Immature natural killer cell (primary cell): ENCODE measurements around the gene TTLL9. TPM values are rescaled to one million over a fixed set of nuclear protein-coding genes. Genes with fewer than 3 reads are reported as not detected.

ENCODE experiments used
- DNase-seq, 3 donors: peaks; one replicate each; pipeline ENCODE4 v3.0.0; 2022; ENCODE audit warnings: mixed read lengths in 1 of 3
- H3K27ac Mint-ChIP-seq, 6 donors: one replicate each; pipeline ENCODE4 v1.8.0; 2020; ENCODE audit warnings: mixed read lengths in 6 of 6, mild to moderate bottlenecking in 5 of 6, inconsistent platforms in 4 of 6, moderate library complexity in 3 of 6
- H3K27me3 Mint-ChIP-seq, 3 donors: one replicate each; pipeline ENCODE4 v1.8.0; 2020 to 2021; ENCODE audit warnings: low read depth in 3 of 3, mild to moderate bottlenecking in 3 of 3, mixed read lengths in 3 of 3, moderate library complexity in 3 of 3, inconsistent platforms in 1 of 3
- H3K36me3 Mint-ChIP-seq, 3 donors: one replicate each; pipeline ENCODE4 v1.8.0; 2020; ENCODE audit warnings: mixed read lengths in 3 of 3, inconsistent platforms in 2 of 3, mild to moderate bottlenecking in 2 of 3
- H3K4me1 Mint-ChIP-seq, 2 donors: one replicate each; pipeline ENCODE4 v1.8.0; 2020; ENCODE audit warnings: inconsistent platforms in 2 of 2, mild to moderate bottlenecking in 2 of 2, mixed read lengths in 2 of 2, moderate library complexity in 1 of 2
- H3K4me3 Mint-ChIP-seq, 5 donors: one replicate each; pipeline ENCODE4 v1.8.0; 2020; ENCODE audit warnings: mild to moderate bottlenecking in 5 of 5, mixed read lengths in 5 of 5, inconsistent platforms in 3 of 5, moderate library complexity in 3 of 5
- H3K9me3 Mint-ChIP-seq, 6 donors: one replicate each; pipeline ENCODE4 v1.8.0; 2020; ENCODE audit warnings: mild to moderate bottlenecking in 6 of 6, mixed read lengths in 6 of 6, inconsistent platforms in 4 of 6, moderate library complexity in 3 of 6
- polyA plus RNA-seq, 3 donors: library from polyadenylated mRNA; unstranded; fragments of 300-500 nt; fragmentation: Illumina TruSeq; gene quantifications; one replicate each; pipeline ENCODE4 v1.2.3, GENCODE V29; 2021

Gene TTLL9
- polyA plus RNA-seq, 3 donors from 2014 or later: 0.37 TPM; not detected in 2

DNA sequence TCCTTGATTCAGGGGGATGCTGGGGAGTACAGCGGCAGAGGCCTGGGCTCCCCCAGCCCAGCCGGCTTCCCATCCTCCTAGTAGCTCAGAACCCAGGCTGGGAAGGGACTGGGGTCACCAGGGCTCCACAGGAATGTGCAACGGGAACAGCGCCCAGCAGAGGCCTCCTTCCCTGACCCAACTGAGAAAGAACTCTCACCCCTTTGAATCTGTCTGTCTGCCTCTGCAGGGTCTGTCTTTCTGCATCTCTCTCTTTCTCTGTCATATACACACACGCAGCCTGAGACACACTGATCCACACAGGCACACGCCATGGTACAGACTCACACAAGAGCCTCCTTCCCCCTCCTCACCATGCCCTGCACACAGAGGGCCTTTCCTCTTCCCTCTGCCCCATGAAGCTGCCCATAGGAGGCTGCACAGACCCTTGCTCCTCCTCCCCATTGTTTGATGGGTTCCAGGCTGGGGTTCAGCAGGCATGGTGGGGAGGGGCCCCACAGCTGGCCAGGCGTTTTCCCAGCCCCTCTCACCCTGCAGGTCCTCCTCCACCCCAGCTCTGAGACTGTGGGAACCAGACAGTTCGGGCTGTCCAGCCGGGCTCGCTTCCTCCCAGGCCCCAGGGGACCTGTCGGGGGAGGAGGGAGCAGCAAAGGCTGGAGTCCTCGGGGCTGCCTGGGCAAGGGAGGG lies 27.8 kb upstream of the TTLL9 start:
- Mint-ChIP-seq H3K4me1 (no peaks in the 10 kb centered on the region), H3K36me3 (no peaks in the 10 kb centered on the region), H3K27ac (no peak overlapping the region), H3K9me3 (no peaks in the 10 kb centered on the region), H3K4me3 (no peak overlapping the region), H3K27me3 (peaks cover 0 to 5% (median 3%) of the 10 kb centered on the region in 3 donors)
- no peak for DNase-seq

DNA sequence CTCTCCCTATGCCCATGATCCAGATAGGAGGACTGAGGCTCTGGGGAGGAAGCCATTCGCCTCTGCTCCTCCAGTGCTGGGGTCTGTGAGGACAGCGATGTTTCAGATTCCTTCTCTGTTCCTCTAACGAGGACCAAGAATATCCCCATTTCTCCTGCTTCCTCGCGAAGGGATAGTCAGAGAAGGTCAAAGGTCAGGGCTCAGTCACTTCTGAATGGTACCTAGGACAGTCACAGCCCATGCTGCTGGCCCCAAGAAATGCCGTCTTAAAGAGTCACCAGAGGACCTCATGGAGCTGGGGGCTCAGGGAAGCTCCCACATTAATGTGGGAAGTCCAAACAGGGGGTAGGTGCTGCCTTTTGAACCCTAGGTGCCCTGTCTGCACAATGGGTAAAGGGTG lies 27.1 kb upstream of the TTLL9 start:
- Mint-ChIP-seq H3K4me3 (no peak overlapping the region), H3K27ac (no peak overlapping the region), H3K36me3 (no peaks in the 10 kb centered on the region), H3K9me3 (no peaks in the 10 kb centered on the region), H3K27me3 (peaks cover 0 to 5% (median 3%) of the 10 kb centered on the region in 3 donors), H3K4me1 (no peaks in the 10 kb centered on the region)
- no peak for DNase-seq

DNA sequence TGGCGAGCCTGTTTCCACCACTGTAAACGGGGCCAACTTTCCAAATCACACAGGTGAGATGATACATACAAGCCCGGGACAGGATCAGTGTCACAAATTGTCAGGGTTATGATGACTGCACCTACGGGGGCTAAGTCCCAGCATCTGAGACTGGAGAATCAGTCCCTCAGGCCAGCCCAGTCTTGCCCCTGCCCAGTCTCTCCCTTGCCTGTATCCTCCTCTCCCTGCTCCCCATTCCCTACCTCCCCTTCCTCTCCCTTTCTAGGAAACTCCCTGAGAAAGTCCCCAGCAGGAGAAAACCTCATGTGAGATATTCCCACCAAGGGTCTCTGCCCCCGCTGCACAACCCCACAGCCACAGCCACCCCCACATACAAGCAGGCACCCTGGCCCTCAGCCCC lies 26.6 kb upstream of the TTLL9 start:
- H3K27me3 Mint-ChIP-seq: peaks cover 0 to 5% (median 3%) of the 10 kb centered on the region in 3 donors
- H3K4me3 Mint-ChIP-seq: no peak overlapping the region
- no peaks in the 10 kb centered on the region for H3K4me1 Mint-ChIP-seq
- DNase-seq: no peak
- H3K9me3 Mint-ChIP-seq: no peaks in the 10 kb centered on the region
- no peak overlapping the region for H3K27ac Mint-ChIP-seq
- no peaks in the 10 kb centered on the region for H3K36me3 Mint-ChIP-seq

DNA sequence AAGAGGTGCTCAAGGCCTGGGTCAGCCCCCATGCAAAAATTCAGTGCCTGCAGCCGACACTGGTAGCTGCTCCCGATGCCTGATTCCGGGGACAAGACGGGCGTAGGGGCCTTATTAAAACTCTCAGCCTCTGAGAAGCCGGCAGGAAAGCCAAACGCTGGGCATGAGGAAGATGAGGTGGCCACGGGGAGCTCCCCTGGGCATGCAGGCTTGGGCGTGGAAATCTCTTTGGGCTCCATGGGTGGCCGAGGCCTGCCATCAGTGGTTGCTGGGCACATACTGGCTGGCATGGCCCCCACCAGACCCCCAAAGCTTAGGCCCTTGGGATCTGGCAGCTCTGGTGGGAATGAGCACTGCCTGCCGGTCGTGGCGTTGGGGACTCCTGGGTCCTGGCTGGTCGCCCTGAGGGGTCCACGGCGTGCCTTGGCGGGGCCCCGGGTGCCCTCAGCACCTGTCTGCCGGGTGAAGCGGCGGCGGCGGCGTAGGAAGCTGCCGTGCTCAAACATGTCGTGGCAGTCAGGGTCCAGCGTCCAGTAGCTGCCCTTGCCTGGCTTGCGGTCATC lies 25.6 kb upstream of the TTLL9 start:
- no peak overlapping the region for H3K27ac Mint-ChIP-seq
- DNase-seq: no peak
- H3K4me3 Mint-ChIP-seq: no peak overlapping the region
- H3K36me3 Mint-ChIP-seq: no peaks in the 10 kb centered on the region
- H3K27me3 Mint-ChIP-seq: peaks cover 0 to 6% (median 3%) of the 10 kb centered on the region in 3 donors
- H3K9me3 Mint-ChIP-seq: no peaks in the 10 kb centered on the region
- no peaks in the 10 kb centered on the region for H3K4me1 Mint-ChIP-seq

DNA sequence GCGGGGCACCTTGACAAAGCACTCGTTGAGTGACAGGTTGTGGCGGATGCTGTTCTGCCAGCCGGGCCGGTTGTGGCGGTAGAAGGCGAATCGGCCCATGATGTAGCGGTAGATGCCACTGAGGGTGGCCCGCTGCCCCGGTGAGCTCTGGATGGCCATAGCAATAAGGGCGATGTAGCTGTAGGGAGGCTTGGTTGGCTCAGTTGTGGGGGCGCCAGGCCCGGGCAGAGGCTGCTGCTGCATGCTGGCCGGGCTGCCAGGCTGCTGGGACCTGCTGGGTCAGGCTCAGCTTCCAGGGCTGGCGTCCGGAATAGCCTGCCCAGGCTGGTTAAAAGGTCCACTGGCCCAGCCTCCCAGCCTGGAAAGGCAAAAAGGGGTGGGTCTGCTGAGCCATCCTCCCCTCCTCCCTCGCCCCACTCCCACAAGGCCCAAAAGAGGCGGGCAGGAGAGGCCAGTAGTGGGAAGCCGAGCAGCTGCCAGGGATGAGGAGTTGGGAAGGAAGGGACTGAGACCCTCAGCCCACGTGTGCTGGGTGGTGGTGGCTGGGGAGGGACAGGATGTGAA lies 25.1 kb upstream of the TTLL9 start, which contains the start of gene FOXS1:
FOXS1 (minus strand) TSS at position 305 of the 564 bp plus-strand sequence; CDS start at position 243, 62 bp downstream.
- peaks cover 0 to 6% (median 5%) of the 10 kb centered on the region in 3 donors for H3K27me3 Mint-ChIP-seq
- no peaks in the 10 kb centered on the region for H3K4me1 Mint-ChIP-seq
- H3K4me3 Mint-ChIP-seq: no peak within 1 kb of the TSS
- no peak within 1 kb of the TSS for H3K27ac Mint-ChIP-seq
- no peaks in the 10 kb centered on the region for H3K9me3 Mint-ChIP-seq
- no peaks in the 10 kb centered on the region for H3K36me3 Mint-ChIP-seq
- no peak for DNase-seq

DNA sequence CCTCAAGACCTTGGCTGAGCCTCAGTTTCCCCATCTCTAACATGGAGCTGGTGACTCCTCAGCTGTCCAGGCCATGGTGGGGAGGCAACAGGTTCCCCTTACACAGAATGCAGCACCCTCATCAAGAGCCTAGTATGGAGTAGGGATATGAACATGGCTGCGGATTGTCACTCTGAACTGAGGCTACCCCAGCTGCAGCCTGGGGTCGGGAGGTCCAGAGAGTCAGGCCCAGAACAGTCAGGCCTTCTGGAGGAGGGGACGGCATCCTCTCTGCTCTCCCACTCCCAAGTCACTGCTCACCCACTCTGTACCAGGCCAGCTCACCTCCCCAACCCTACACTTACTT lies 23.7 kb upstream of the TTLL9 start:
- no peak overlapping the region for H3K27ac Mint-ChIP-seq
- no peaks in the 10 kb centered on the region for H3K4me1 Mint-ChIP-seq
- no peak for DNase-seq
- no peaks in the 10 kb centered on the region for H3K9me3 Mint-ChIP-seq
- peaks cover 0 to 10% (median 6%) of the 10 kb centered on the region in 3 donors for H3K27me3 Mint-ChIP-seq
- H3K36me3 Mint-ChIP-seq: no peaks in the 10 kb centered on the region
- no peak overlapping the region for H3K4me3 Mint-ChIP-seq

- Mint-ChIP-seq H3K4me3 (no peak overlapping the region), H3K9me3 (no peaks in the 10 kb centered on the region), H3K36me3 (no peaks in the 10 kb centered on the region), H3K27ac (no peak overlapping the region), H3K27me3 (peaks cover 2 to 10% (median 6%) of the 10 kb centered on the region in 3 donors), H3K4me1 (no peaks in the 10 kb centered on the region)
- DNase-seq: no peak
Measured at GRCh38 chr20:31848088-31848999, 22.1 kb upstream of the TTLL9 start.

DNA sequence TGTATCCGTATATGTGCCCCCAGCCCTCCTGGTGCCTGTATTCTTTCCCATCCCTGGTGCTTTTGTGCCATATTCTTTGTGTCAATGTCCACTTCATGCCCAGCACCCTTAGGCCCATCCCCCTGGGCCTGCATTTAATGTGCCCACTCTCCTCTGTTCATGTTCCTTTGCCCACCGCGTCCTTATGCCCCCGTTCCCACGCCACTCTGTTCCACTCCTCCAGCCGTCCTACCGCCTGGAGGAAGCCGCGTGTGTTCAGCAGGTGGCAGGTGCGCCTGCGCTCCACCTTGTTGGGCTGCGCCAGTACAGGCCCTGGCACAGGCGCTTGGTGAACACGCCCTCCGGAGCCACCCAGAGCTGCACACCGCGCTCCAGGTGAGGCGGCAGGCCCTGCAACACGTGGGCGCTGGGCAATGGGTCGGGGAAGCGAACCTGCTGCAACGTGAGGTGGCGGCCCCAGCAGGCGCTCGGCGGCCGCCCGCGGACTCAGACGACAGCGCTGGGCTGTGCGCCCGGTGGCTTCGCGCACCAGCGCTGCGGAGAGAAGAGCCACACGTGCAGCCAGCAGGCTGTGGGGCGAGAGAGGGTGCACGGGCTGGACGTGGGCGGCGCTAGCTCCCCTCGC lies 21.0 kb upstream of the TTLL9 start:
- Mint-ChIP-seq H3K4me1 (no peaks in the 10 kb centered on the region), H3K27me3 (peaks cover 2 to 9% (median 6%) of the 10 kb centered on the region in 3 donors), H3K27ac (no peak overlapping the region), H3K36me3 (no peaks in the 10 kb centered on the region), H3K9me3 (no peaks in the 10 kb centered on the region), H3K4me3 (no peak overlapping the region)
- no peak for DNase-seq

GRCh38 chr20:31851240-31851955 lies 19.0 kb upstream of the TTLL9 start:
- Mint-ChIP-seq H3K36me3 (no peaks in the 10 kb centered on the region), H3K4me3 (no peak overlapping the region), H3K27me3 (peaks cover 2 to 7% (median 5%) of the 10 kb centered on the region in 3 donors), H3K4me1 (no peaks in the 10 kb centered on the region), H3K9me3 (no peaks in the 10 kb centered on the region), H3K27ac (no peak overlapping the region)
- DNase-seq: no peak

DNA sequence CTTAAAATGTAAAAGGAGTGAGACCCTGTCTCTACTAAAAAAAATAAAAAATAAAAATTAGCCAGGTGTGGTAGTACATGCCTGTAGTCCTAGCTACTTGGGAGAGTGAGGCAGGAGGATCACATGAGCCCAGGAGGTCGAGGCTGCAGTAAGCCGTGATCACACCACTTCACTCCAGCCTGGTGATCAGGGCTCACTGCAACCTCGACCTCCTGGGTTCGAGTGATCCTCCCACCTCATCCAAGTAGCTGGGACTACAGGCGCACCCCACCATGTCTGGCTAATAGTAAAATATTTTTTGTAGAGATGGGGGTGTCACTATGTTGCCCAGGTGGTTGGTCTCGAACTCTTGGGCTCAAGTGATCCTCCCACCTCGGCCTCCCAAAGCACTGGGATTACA lies 17.0 kb upstream of the TTLL9 start:
- Mint-ChIP-seq H3K9me3 (no peaks in the 10 kb centered on the region), H3K4me1 (no peaks in the 10 kb centered on the region), H3K27me3 (peaks cover 6 to 12% (median 7%) of the 10 kb centered on the region in 3 donors), H3K4me3 (no peak overlapping the region), H3K36me3 (no peaks in the 10 kb centered on the region), H3K27ac (no peak overlapping the region)
- DNase-seq: no peak

DNA sequence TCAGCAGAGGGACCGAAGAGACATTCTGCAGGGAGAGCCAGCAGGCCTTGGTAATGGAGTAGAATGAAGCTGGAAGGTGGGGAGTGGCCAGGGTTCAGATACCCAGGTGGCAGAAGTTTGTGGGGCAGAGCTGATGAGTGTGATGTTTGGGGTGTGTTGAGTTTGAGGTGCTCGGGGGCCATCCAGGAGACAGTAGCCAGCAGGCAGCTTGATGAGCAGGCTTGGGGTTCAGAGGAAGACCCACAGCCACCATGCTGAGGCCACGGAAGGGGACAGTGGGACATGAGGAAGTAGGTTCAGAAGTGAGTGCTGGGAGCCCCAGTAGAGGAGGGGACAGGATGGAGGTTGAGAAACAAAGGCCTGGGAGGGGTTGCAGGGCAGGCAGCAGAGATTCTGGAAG lies 13.9 kb upstream of the TTLL9 start:
- Mint-ChIP-seq H3K4me1 (peaks cover 0 to 2% of the 10 kb centered on the region in 2 donors), H3K27ac (no peak overlapping the region), H3K9me3 (no peaks in the 10 kb centered on the region), H3K36me3 (no peaks in the 10 kb centered on the region), H3K27me3 (peaks cover 3 to 16% (median 4%) of the 10 kb centered on the region in 3 donors), H3K4me3 (no peak overlapping the region)
- no peak for DNase-seq

- H3K4me3 Mint-ChIP-seq: no peak overlapping the region
- H3K27ac Mint-ChIP-seq: no peak overlapping the region
- H3K27me3 Mint-ChIP-seq: peaks cover 4 to 16% (median 6%) of the 10 kb centered on the region in 3 donors
- no peaks in the 10 kb centered on the region for H3K9me3 Mint-ChIP-seq
- H3K4me1 Mint-ChIP-seq: peaks cover 0 to 4% of the 10 kb centered on the region in 2 donors
- DNase-seq: no peak
- H3K36me3 Mint-ChIP-seq: no peaks in the 10 kb centered on the region
Measured at GRCh38 chr20:31857861-31858759, 12.3 kb upstream of the TTLL9 start.
